ENCODE measurements around the gene CDK7.
"Not testable (repeated sequence)": the region's sequence is repeated elsewhere in the genome, so short reads cannot be mapped to it uniquely, and the experiment has no call there.

The CDK7 gene

GRCh38 chr5:69234457-69235268, at the start of gene CDK7:
Gene CDK7, plus strand, starts transcription at chr5:69234886. Its CDS starts 90 bp downstream, at chr5:69234976.
- DNase-seq (ENCODE audit: low read depth), result peak; percentile 81

GRCh38 chr5:69187342-69187741, 47.3 kb upstream of the CDK7 start:
- no peak for DNase-seq (ENCODE audit: low read depth)

GRCh38 chr5:69188811-69189161, 45.9 kb upstream of the CDK7 start:
- DNase-seq (ENCODE audit: low read depth), result no peak

GRCh38 chr5:69189162-69190086, 45.3 kb upstream of the CDK7 start, which contains the start of gene CENPH:
Gene CENPH, plus strand, starts transcription at chr5:69189583. Its CDS starts 52 bp downstream, at chr5:69189635.
- peak; percentile 88 for DNase-seq (ENCODE audit: low read depth)

GRCh38 chr5:69202497-69202896, 32.2 kb upstream of the CDK7 start:
- no peak for DNase-seq (ENCODE audit: low read depth)

- DNase-seq (ENCODE audit: low read depth), result no peak
Observed at GRCh38 chr5:69206528-69207190, 28.0 kb upstream of the CDK7 start.

GRCh38 chr5:69209602-69210001, 25.1 kb upstream of the CDK7 start:
- no peak for DNase-seq (ENCODE audit: low read depth)

- no peak for DNase-seq (ENCODE audit: low read depth)
Observed at GRCh38 chr5:69211200-69211599, 23.5 kb upstream of the CDK7 start.

GRCh38 chr5:69212022-69212421, 22.7 kb upstream of the CDK7 start:
- no peak for DNase-seq (ENCODE audit: low read depth)

- DNase-seq (ENCODE audit: low read depth), result no peak
Observed at GRCh38 chr5:69213513-69214215, 21.0 kb upstream of the CDK7 start.

- DNase-seq (ENCODE audit: low read depth), result no peak
Observed at GRCh38 chr5:69217151-69217511, 17.6 kb upstream of the CDK7 start.

- peak; percentile 78 for DNase-seq (ENCODE audit: low read depth)
Observed at GRCh38 chr5:69217548-69218526, 16.8 kb upstream of the CDK7 start.

GRCh38 chr5:69219939-69220338, 14.7 kb upstream of the CDK7 start:
- DNase-seq (ENCODE audit: low read depth), result no peak

GRCh38 chr5:69220371-69220770, 14.3 kb upstream of the CDK7 start:
- DNase-seq (ENCODE audit: low read depth), result not testable (repeated sequence)

GRCh38 chr5:69220833-69221232, 13.9 kb upstream of the CDK7 start:
- DNase-seq (ENCODE audit: low read depth), result not testable (repeated sequence)

- no peak for DNase-seq (ENCODE audit: low read depth)
Observed at GRCh38 chr5:69224520-69224919, 10.2 kb upstream of the CDK7 start.

- DNase-seq (ENCODE audit: low read depth), result no peak
Observed at GRCh38 chr5:69225860-69226259, 8.8 kb upstream of the CDK7 start.

GRCh38 chr5:69230181-69230580, 4.5 kb upstream of the CDK7 start:
- DNase-seq (ENCODE audit: low read depth), result no peak

GRCh38 chr5:69231281-69231680, 3.4 kb upstream of the CDK7 start:
- no peak for DNase-seq (ENCODE audit: low read depth)

- no peak for DNase-seq (ENCODE audit: low read depth)
Observed at GRCh38 chr5:69231851-69232250, 2.8 kb upstream of the CDK7 start.

- DNase-seq (ENCODE audit: low read depth), result not testable (repeated sequence)
Observed at GRCh38 chr5:69236733-69237132, 2.0 kb downstream of the CDK7 start.
